Activated T-cell treated with anti-CD3 and anti-CD28 coated beads, Interleukin-2, amount 50 U/mL, for 72 hours (primary cell): ENCODE data around the gene POLG. TPM values are rescaled to one million over a fixed set of nuclear protein-coding genes. Genes with fewer than 3 reads are reported as not detected.
"Not testable (repeated sequence)": the region's sequence is repeated elsewhere in the genome, so short reads cannot be mapped to it uniquely, and the experiment has no call there.

Experiments used
- ATAC-seq, 2 donors: fragments of 150-1000 bp; cut with Tn5 transposase; replicated peaks in 1 of 2; 2 replicates each; pipeline ENCODE4 v1.10.0; 2021; ENCODE audit warnings: moderate library complexity in 2 of 2, mild to moderate bottlenecking in 1 of 2
- DNase-seq, 2 donors: peaks; one replicate each; pipeline ENCODE4 v3.0.0; 2021 to 2022; ENCODE audit warnings: mixed read lengths in 1 of 2
- H3K27ac Mint-ChIP-seq: one replicate; pipeline ENCODE4 v1.8.0; 2022; ENCODE audit warnings: mild to moderate bottlenecking, moderate library complexity, mixed read lengths
- H3K27me3 Mint-ChIP-seq: one replicate; pipeline ENCODE4 v1.8.0; 2022; ENCODE audit warnings: low read depth, mixed read lengths
- H3K36me3 Mint-ChIP-seq, 2 donors: one replicate each; pipeline ENCODE4 v1.8.0; 2022; ENCODE audit warnings: mixed read lengths in 2 of 2, mild to moderate bottlenecking in 1 of 2; ENCODE audit not compliant: insufficient read depth in 2 of 2
- H3K4me1 Mint-ChIP-seq: one replicate; pipeline ENCODE4 v1.8.0; 2022; ENCODE audit warnings: low read depth, mixed read lengths
- H3K4me3 Mint-ChIP-seq, 2 donors: one replicate each; pipeline ENCODE4 v1.8.0; 2022; ENCODE audit warnings: mild to moderate bottlenecking in 2 of 2, mixed read lengths in 2 of 2, moderate library complexity in 2 of 2
- H3K9me3 Mint-ChIP-seq, 2 donors: one replicate each; pipeline ENCODE4 v1.8.0; 2022; ENCODE audit warnings: mixed read lengths in 2 of 2
- total RNA-seq, 2 donors: library from RNA; stranded (reverse); gene quantifications; one replicate each; pipeline ENCODE4 v1.2.3, GENCODE V29; 2022

POLG gene
- total RNA-seq, 2 donors from 2014 or later = 71.5 to 74.1 TPM

- H3K27ac Mint-ChIP-seq = peak overlapping the region; percentile 47
- DNase-seq = no peak
- H3K9me3 Mint-ChIP-seq = no peaks in the 10 kb centered on the region
- ATAC-seq = peak; percentile 67 to 82
- peaks cover 11 to 51% of the 10 kb centered on the region in 2 donors for H3K36me3 Mint-ChIP-seq
- no peaks in the 10 kb centered on the region for H3K27me3 Mint-ChIP-seq
- H3K4me1 Mint-ChIP-seq = peaks cover 13% of the 10 kb centered on the region
- peak overlapping the region in 1 of 2 donors; percentile 16 for H3K4me3 Mint-ChIP-seq
Measured at GRCh38 chr15:89301304-89302089, 33.1 kb downstream of the POLG start.

- no peak for ATAC-seq
- Mint-ChIP-seq H3K27ac (peak overlapping the region; percentile 7), H3K27me3 (no peaks in the 10 kb centered on the region), H3K9me3 (no peaks in the 10 kb centered on the region), H3K36me3 (peaks cover 10 to 49% of the 10 kb centered on the region in 2 donors), H3K4me3 (peak overlapping the region in 1 of 2 donors; percentile 2), H3K4me1 (peaks cover 13% of the 10 kb centered on the region)
- no peak for DNase-seq
Measured at GRCh38 chr15:89299896-89300295, 34.7 kb downstream of the POLG start.

- Mint-ChIP-seq H3K4me1 (no peaks in the 10 kb centered on the region), H3K9me3 (no peaks in the 10 kb centered on the region), H3K36me3 (peaks cover 9 to 64% of the 10 kb centered on the region in 2 donors), H3K27ac (no peak overlapping the region), H3K27me3 (no peaks in the 10 kb centered on the region), H3K4me3 (no peak overlapping the region)
- no peak for DNase-seq
- no peak for ATAC-seq
Measured at GRCh38 chr15:89293012-89293411, 41.6 kb downstream of the POLG start.

- DNase-seq = no peak
- no peaks in the 10 kb centered on the region for H3K27me3 Mint-ChIP-seq
- peaks cover 14 to 62% of the 10 kb centered on the region in 2 donors for H3K36me3 Mint-ChIP-seq
- no peaks in the 10 kb centered on the region for H3K9me3 Mint-ChIP-seq
- H3K27ac Mint-ChIP-seq = no peak overlapping the region
- H3K4me3 Mint-ChIP-seq = no peak overlapping the region
- ATAC-seq = no peak
- H3K4me1 Mint-ChIP-seq = no peaks in the 10 kb centered on the region
Measured at GRCh38 chr15:89291934-89292438, 42.6 kb downstream of the POLG start.

GRCh38 chr15:89283201-89283600, 51.4 kb downstream of the POLG start:
- Mint-ChIP-seq H3K36me3 (peaks cover 22 to 49% of the 10 kb centered on the region in 2 donors), H3K4me1 (peaks cover 3% of the 10 kb centered on the region), H3K4me3 (no peak overlapping the region), H3K9me3 (no peaks in the 10 kb centered on the region), H3K27ac (no peak overlapping the region), H3K27me3 (no peaks in the 10 kb centered on the region)
- no peak for DNase-seq
- ATAC-seq = no peak

- peaks cover 22 to 49% of the 10 kb centered on the region in 2 donors for H3K36me3 Mint-ChIP-seq
Measured at GRCh38 chr15:89282631-89283030, 52.0 kb downstream of the POLG start.

GRCh38 chr15:89278307-89278706, 56.3 kb downstream of the POLG start:
- H3K4me3 Mint-ChIP-seq = no peak overlapping the region
- no peak overlapping the region for H3K27ac Mint-ChIP-seq
- DNase-seq = no peak
- H3K4me1 Mint-ChIP-seq = peaks cover 10% of the 10 kb centered on the region
- H3K27me3 Mint-ChIP-seq = no peaks in the 10 kb centered on the region
- H3K36me3 Mint-ChIP-seq = peaks cover 14 to 38% of the 10 kb centered on the region in 2 donors
- no peaks in the 10 kb centered on the region for H3K9me3 Mint-ChIP-seq
- no peak for ATAC-seq

More at GRCh38 chr15:89282631-89283030, 52.0 kb downstream of the POLG start:
- Mint-ChIP-seq H3K9me3 (no peaks in the 10 kb centered on the region), H3K27me3 (no peaks in the 10 kb centered on the region), H3K4me1 (peaks cover 9% of the 10 kb centered on the region), H3K4me3 (no peak overlapping the region), H3K27ac (no peak overlapping the region)
- DNase-seq (no peak), ATAC-seq (no peak)

- DNase-seq, H3K4me3 Mint-ChIP-seq, H3K9me3 Mint-ChIP-seq, ATAC-seq, H3K27me3 Mint-ChIP-seq, H3K27ac Mint-ChIP-seq: not testable (repeated sequence)
- peaks cover 10% of the 10 kb centered on the region for H3K4me1 Mint-ChIP-seq
- peaks cover 12 to 39% of the 10 kb centered on the region in 2 donors for H3K36me3 Mint-ChIP-seq
Measured at GRCh38 chr15:89277281-89277680, 57.3 kb downstream of the POLG start.

Other genes with a start within 250 kb of the POLG start
- gene ABHD2, start 246.4 kb downstream of the POLG start, total RNA-seq = 10 to 100 TPM; 36.8 to 44.1 TPM
- gene RLBP1, start 113.2 kb downstream of the POLG start, total RNA-seq = under 1 TPM in 1 of 2 donors, not detected in 1; 0.53 TPM
- 100 to 1,000 TPM; 179 to 195 TPM for gene FANCI, start 90.8 kb downstream of the POLG start, total RNA-seq
- gene RHCG, start 161.8 kb upstream of the POLG start, total RNA-seq = not detected
- gene TICRR, start 240.6 kb upstream of the POLG start, total RNA-seq = 10 to 100 TPM; 18.5 to 23.4 TPM